HTERT RPE-1 (cell line): Measurements from ENCODE around the gene HCN1.
"Not testable (repeated sequence)": the region's sequence is repeated elsewhere in the genome, so short reads cannot be mapped to it uniquely, and the experiment has no call there.

Source experiments
- in situ Hi-C: fragments of 300-500 bp; cut with MboI; formaldehyde crosslinking; loops from 4 replicates; pipeline ENCODE4 v1.14.3; 2020; ENCODE audit warnings: low sequenced_read_pairs

Gene HCN1

GRCh38 chr5:45622365-45622764 is 73.8 kb downstream of the HCN1 start:
- in situ Hi-C loops: no loop called here

GRCh38 chr5:45617859-45618416 is 78.2 kb downstream of the HCN1 start:
- in situ Hi-C loops: no loop called here

GRCh38 chr5:45609661-45610060 is 86.5 kb downstream of the HCN1 start:
- in situ Hi-C loops: no loop called here

GRCh38 chr5:45604092-45604491 is 92.1 kb downstream of the HCN1 start:
- in situ Hi-C loops: no loop called here

- in situ Hi-C loops: no loop called here
Observed at GRCh38 chr5:45601424-45601823, 94.8 kb downstream of the HCN1 start.

- in situ Hi-C loops: no loop called here
Observed at GRCh38 chr5:45596320-45596719, 99.9 kb downstream of the HCN1 start.

GRCh38 chr5:45586001-45586400 is 110.2 kb downstream of the HCN1 start:
- in situ Hi-C loops: not testable (repeated sequence)

GRCh38 chr5:45578270-45578669 is 117.9 kb downstream of the HCN1 start:
- in situ Hi-C loops: no loop called here

- in situ Hi-C loops: no loop called here
Observed at GRCh38 chr5:45568813-45569212, 127.4 kb downstream of the HCN1 start.

- in situ Hi-C loops: no loop called here
Observed at GRCh38 chr5:45542421-45542820, 153.8 kb downstream of the HCN1 start.

GRCh38 chr5:45533663-45534062 is 162.5 kb downstream of the HCN1 start:
- in situ Hi-C loops: no loop called here

GRCh38 chr5:45532826-45533624 is 163.2 kb downstream of the HCN1 start:
- in situ Hi-C loops: no loop called here

- in situ Hi-C loops: no loop called here
Observed at GRCh38 chr5:45521067-45521466, 175.1 kb downstream of the HCN1 start.

- in situ Hi-C loops: no loop called here
Observed at GRCh38 chr5:45512521-45512920, 183.7 kb downstream of the HCN1 start.

- in situ Hi-C loops: no loop called here
Observed at GRCh38 chr5:45509371-45509770, 186.8 kb downstream of the HCN1 start.

GRCh38 chr5:45508135-45508534 is 188.0 kb downstream of the HCN1 start:
- in situ Hi-C loops: no loop called here

- in situ Hi-C loops: no loop called here
Observed at GRCh38 chr5:45507178-45507577, 189.0 kb downstream of the HCN1 start.

GRCh38 chr5:45499006-45499405 is 197.2 kb downstream of the HCN1 start:
- in situ Hi-C loops: not testable (repeated sequence)

GRCh38 chr5:45491368-45491767 is 204.8 kb downstream of the HCN1 start:
- in situ Hi-C loops: no loop called here

GRCh38 chr5:45484781-45485180 is 211.4 kb downstream of the HCN1 start:
- in situ Hi-C loops: no loop called here

- in situ Hi-C loops: no loop called here
Observed at GRCh38 chr5:45454114-45454513, 242.1 kb downstream of the HCN1 start.

- in situ Hi-C loops: not testable (repeated sequence)
Observed at GRCh38 chr5:45444856-45445255, 251.3 kb downstream of the HCN1 start.

- in situ Hi-C loops: no loop called here
Observed at GRCh38 chr5:45440466-45440865, 255.7 kb downstream of the HCN1 start.
